Activated CD8-positive, alpha-beta T cell treated with anti-CD3 and anti-CD28 coated beads for 36 hours (primary cell): ENCODE measurements around the gene LLGL1. TPM values are rescaled to one million over a fixed set of nuclear protein-coding genes. Genes with fewer than 3 reads are reported as not detected.

Experiments
- ATAC-seq: fragments of 200-7000 bp; cut with Tn5 transposase; one replicate; pipeline ENCODE4 v1.10.0; 2021; ENCODE audit warnings: mild to moderate bottlenecking, moderate library complexity
- CTCF ChIA-PET: fragments of 350-600 bp; sonication (Branson Sonifier 250); formaldehyde crosslinking; loops from one replicate; lab custom pipeline; 2021; ENCODE audit warnings: antibody characterized with exemption; lab: Charles Lee
- POLR2A ChIA-PET: fragments of 350-600 bp; sonication (Branson Sonifier 250); formaldehyde crosslinking; loops from one replicate; lab custom pipeline; 2021; ENCODE audit warnings: antibody characterized with exemption; lab: Charles Lee
- DNase-seq: peaks from one replicate; pipeline ENCODE4 v3.0.0-alpha.2; 2020
- H3K27ac Mint-ChIP-seq: one replicate; pipeline ENCODE4 v1.8.0; 2021; ENCODE audit warnings: mild to moderate bottlenecking, mixed read lengths
- H3K27me3 Mint-ChIP-seq: one replicate; pipeline ENCODE4 v1.8.0; 2021; ENCODE audit warnings: mixed read lengths
- H3K36me3 Mint-ChIP-seq: one replicate; pipeline ENCODE4 v1.8.0; 2021; ENCODE audit warnings: low read depth, mixed read lengths
- H3K4me1 Mint-ChIP-seq: one replicate; pipeline ENCODE4 v1.8.0; 2021; ENCODE audit warnings: low read depth, mixed read lengths
- H3K4me3 Mint-ChIP-seq: one replicate; pipeline ENCODE4 v1.8.0; 2021; ENCODE audit warnings: mild to moderate bottlenecking, moderate library complexity, mixed read lengths
- H3K9me3 Mint-ChIP-seq: one replicate; pipeline ENCODE4 v1.8.0; 2021; ENCODE audit warnings: mixed read lengths
- intact Hi-C: fragments of 100-400 bp; cut with micrococcal nuclease; formaldehyde crosslinking; loops from one replicate; pipeline ENCODE4 v1.10.0; 2022
- total RNA-seq, 2 experiments: library from RNA; stranded (reverse); gene quantifications; one replicate each; pipeline ENCODE4 v1.2.3, GENCODE V29; 2021
- TF ChIP-seq, protein P1 (sequence below): fragments of 200-600 bp; IDR thresholded peaks from one replicate; pipeline ENCODE4 v1.8.0; 2022; ENCODE audit warnings: antibody characterized with exemption, mild to moderate bottlenecking

Gene LLGL1
- total RNA-seq, 2 experiments from 2014 or later: 15.1 to 17.6 TPM

DNA sequence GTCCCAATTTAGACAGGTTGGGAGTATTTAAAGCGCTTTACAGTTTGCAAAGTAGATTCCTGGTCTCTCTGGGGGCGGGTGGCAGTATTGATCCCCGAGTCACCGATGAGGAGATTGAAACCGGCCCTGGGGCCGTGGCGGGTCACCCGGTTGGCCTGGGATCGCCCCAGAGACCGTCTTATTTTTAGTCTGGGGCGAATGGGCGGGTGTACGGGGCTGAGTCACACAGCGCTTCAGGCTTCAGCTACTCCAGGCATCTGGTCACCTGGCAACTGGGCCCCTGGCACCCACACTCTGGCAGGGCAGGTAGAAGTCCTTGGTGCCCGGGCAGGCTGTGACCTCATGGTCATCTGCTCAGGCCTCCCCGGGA is 35.7 kb downstream of the LLGL1 start:
- H3K27me3 Mint-ChIP-seq: no peaks in the 10 kb centered on the region
- ChIA-PET CTCF (interaction anchor here (0.8 kb wide), 1 partner anchor 13 kb away, joined by 4 read pairs; no protein-coding TSS in a partner anchor), POLR2A (interaction anchor here (0.6 to 2.2 kb wide), 8 partner anchors 10 to 83 kb away, joined by 3 to 13 read pairs (median 4); partner anchors contain the start of gene LLGL1)
- no peaks in the 10 kb centered on the region for H3K9me3 Mint-ChIP-seq
- intact Hi-C loops: no loop called here
- ATAC-seq (peak; percentile 19), DNase-seq (peak; percentile 78)
- TF ChIP-seq, protein P1, sequence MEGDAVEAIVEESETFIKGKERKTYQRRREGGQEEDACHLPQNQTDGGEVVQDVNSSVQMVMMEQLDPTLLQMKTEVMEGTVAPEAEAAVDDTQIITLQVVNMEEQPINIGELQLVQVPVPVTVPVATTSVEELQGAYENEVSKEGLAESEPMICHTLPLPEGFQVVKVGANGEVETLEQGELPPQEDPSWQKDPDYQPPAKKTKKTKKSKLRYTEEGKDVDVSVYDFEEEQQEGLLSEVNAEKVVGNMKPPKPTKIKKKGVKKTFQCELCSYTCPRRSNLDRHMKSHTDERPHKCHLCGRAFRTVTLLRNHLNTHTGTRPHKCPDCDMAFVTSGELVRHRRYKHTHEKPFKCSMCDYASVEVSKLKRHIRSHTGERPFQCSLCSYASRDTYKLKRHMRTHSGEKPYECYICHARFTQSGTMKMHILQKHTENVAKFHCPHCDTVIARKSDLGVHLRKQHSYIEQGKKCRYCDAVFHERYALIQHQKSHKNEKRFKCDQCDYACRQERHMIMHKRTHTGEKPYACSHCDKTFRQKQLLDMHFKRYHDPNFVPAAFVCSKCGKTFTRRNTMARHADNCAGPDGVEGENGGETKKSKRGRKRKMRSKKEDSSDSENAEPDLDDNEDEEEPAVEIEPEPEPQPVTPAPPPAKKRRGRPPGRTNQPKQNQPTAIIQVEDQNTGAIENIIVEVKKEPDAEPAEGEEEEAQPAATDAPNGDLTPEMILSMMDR: no peak
- peaks cover 35% of the 10 kb centered on the region for H3K4me1 Mint-ChIP-seq
- H3K36me3 Mint-ChIP-seq: peaks cover under 1% of the 10 kb centered on the region
- H3K27ac Mint-ChIP-seq: peak overlapping the region; percentile 86
- peak overlapping the region; percentile 79 for H3K4me3 Mint-ChIP-seq

DNA sequence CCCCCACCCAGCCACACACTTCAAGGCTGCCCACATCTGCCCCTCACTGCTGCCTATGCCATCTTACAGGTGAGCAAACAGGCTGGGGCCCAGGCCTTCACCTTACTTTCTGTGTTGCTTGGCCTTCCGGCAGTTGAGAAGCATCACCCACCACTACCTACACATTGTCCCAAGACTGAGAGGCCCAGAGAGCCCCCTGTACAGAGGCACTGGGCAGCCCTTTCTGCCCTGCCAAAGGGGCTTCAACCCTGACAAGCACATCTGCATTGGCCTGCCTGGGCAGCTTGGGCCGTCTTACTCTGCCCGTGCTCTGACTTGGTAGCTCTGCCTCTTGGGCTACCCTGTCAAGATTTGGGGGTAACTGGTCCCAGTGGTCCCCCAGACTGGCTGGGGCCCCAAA is 36.2 kb downstream of the LLGL1 start:
- CTCF ChIA-PET: interaction anchor here (0.8 to 1.2 kb wide), 3 partner anchors 13 to 44 kb away, joined by 3 to 4 read pairs (median 3); no protein-coding TSS in a partner anchor

DNA sequence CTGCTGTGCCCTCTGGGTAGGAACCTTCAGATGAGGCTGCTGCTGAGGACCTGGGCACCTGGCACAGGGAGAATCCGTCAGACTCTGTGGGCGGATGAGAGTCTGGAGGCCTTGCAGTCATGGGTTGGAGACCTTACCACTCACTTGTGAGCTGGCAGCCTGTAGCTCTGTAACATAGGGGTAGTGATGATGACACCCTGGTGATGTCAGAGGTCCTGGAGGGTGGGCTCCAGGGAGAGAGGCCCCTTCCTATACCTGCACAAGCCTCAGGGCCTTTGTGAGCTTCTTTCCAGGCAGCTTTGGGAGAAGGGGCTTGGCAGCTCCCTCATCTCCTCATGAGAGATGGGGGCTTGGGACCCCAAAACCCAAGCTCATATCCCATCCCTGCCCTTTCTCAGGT is 36.7 kb downstream of the LLGL1 start:
- TF ChIP-seq, protein P1: no peak
- peak overlapping the region; percentile 86 for H3K27ac Mint-ChIP-seq
- H3K4me3 Mint-ChIP-seq: peak overlapping the region; percentile 79
- ChIA-PET POLR2A (interaction anchor here (1.4 to 2.2 kb wide), 3 partner anchors 11 to 36 kb away, joined by 4 to 13 read pairs (median 4); partner anchors contain the start of gene LLGL1), CTCF (interaction anchor here (1.1 to 1.2 kb wide), 2 partner anchors 13 to 44 kb away, joined by 3 read pairs; no protein-coding TSS in a partner anchor)
- peak; percentile 20 for DNase-seq
- no peaks in the 10 kb centered on the region for H3K9me3 Mint-ChIP-seq
- no peak for ATAC-seq
- peaks cover 31% of the 10 kb centered on the region for H3K4me1 Mint-ChIP-seq
- intact Hi-C loops: no loop called here
- H3K27me3 Mint-ChIP-seq: no peaks in the 10 kb centered on the region
- H3K36me3 Mint-ChIP-seq: no peaks in the 10 kb centered on the region

More for the DNA sequence above, 36.2 kb downstream of the LLGL1 start:
- POLR2A ChIA-PET: interaction anchor here (1.0 to 2.2 kb wide), 4 partner anchors 10 to 83 kb away, joined by 3 to 13 read pairs (median 4); partner anchors contain the start of gene LLGL1
- Mint-ChIP-seq H3K4me1 (peaks cover 34% of the 10 kb centered on the region), H3K4me3 (peak overlapping the region; percentile 79), H3K27me3 (no peaks in the 10 kb centered on the region), H3K36me3 (no peaks in the 10 kb centered on the region), H3K9me3 (no peaks in the 10 kb centered on the region), H3K27ac (peak overlapping the region; percentile 86)
- TF ChIP-seq, protein P1: no peak
- DNase-seq (no peak), ATAC-seq (no peak)
- intact Hi-C loops: no loop called here

DNA sequence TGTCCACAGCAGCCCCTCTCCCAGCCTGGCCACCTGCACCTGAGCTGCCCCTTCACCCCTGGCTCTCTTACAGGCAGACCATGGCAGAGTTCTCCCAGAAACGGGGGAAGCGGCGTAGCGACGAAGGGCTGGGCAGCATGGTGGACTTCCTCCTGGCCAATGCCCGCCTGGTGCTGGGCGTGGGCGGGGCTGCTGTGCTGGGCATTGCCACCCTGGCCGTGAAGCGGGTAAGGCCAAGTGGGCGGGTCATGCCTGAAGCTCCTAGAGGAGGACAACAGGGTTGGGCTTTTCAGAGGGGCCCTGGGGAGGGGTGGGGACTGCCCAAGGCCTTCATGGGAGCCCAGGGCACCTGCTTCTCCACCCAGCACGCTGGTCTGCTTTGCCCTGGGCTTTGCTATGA is 37.2 kb downstream of the LLGL1 start:
- intact Hi-C loops: no loop called here
- no peak overlapping the region for H3K27ac Mint-ChIP-seq
- CTCF ChIA-PET: interaction anchor here (1.1 to 1.2 kb wide), 2 partner anchors 14 to 45 kb away, joined by 3 read pairs; no protein-coding TSS in a partner anchor
- ATAC-seq (no peak), DNase-seq (no peak)
- POLR2A ChIA-PET: interaction anchor here (1.4 to 2.2 kb wide), 2 partner anchors 12 to 37 kb away, joined by 4 to 13 read pairs; partner anchors contain the start of gene LLGL1
- H3K36me3 Mint-ChIP-seq: no peaks in the 10 kb centered on the region
- H3K27me3 Mint-ChIP-seq: no peaks in the 10 kb centered on the region
- no peaks in the 10 kb centered on the region for H3K9me3 Mint-ChIP-seq
- peaks cover 30% of the 10 kb centered on the region for H3K4me1 Mint-ChIP-seq
- TF ChIP-seq, protein P1: no peak
- no peak overlapping the region for H3K4me3 Mint-ChIP-seq
